ENCODE data around the gene ARPP21. TPM values are rescaled to one million over a fixed set of nuclear protein-coding genes. Genes with fewer than 3 reads are reported as not detected.

ARPP21 gene
- total RNA-seq, 1 donor, result not detected

DNA sequence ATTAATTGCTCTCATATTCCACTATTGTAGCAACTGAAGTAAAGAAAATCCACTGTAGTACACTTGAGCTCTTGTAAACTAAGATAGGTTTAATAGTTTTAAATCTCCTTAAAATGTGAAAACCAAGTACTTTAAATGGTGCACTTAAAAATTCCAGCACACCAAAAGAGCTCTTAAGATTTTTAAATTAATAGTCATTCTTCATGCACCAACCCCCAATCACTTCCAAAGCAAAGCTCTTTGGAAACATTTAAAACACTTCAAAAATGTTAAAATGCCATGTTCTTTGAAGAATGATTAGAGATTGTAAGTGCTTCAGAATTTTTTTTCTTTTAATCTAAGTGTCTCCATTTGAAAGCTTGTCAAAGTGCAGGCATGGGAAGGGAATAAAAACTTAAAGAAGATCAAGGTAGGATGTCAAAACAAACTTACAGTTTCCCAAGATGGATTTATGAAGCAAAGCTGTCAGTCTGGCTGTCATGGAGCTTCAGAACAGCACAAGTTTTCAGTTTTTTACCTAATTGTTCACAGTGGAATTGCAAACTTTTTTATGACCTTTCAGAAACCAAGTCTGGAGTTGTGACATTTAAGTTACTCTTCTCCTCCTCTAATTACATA lies 84.3 kb downstream of the ARPP21 start:
- Histone ChIP-seq H3K4me3 (ENCODE audit: low read length) (no peak overlapping the region), H3K27me3 (ENCODE audit: insufficient read depth, low read length) (no peaks in the 10 kb centered on the region), H3K4me1 (ENCODE audit: insufficient read depth, low read length) (no peaks in the 10 kb centered on the region), H3K9me3 (ENCODE audit: low read depth, low read length) (no peaks in the 10 kb centered on the region)

DNA sequence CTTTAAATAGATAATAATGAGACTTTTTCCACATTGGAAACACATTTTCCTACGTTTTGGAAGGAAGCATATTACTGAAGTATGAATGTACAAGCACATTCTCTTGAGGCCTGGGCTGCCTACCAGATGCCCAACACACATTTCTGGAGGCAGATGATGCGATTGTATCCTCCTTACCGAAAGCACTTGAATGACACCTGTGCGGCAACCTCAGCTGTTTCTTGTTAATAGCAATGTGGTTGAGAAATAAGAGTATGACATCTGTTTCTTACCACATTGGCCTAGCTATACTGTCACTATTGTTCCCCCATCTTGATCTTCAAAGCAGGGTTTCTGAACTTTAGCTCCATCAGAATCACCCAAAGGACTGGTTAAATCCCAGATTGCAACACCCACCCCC lies 84.8 kb downstream of the ARPP21 start:
- H3K9me3 ChIP-seq (ENCODE audit: low read depth, low read length), result no peaks in the 10 kb centered on the region
- no peak overlapping the region for H3K4me3 ChIP-seq (ENCODE audit: low read length)
- H3K4me1 ChIP-seq (ENCODE audit: insufficient read depth, low read length), result no peaks in the 10 kb centered on the region
- no peaks in the 10 kb centered on the region for H3K27me3 ChIP-seq (ENCODE audit: insufficient read depth, low read length)

DNA sequence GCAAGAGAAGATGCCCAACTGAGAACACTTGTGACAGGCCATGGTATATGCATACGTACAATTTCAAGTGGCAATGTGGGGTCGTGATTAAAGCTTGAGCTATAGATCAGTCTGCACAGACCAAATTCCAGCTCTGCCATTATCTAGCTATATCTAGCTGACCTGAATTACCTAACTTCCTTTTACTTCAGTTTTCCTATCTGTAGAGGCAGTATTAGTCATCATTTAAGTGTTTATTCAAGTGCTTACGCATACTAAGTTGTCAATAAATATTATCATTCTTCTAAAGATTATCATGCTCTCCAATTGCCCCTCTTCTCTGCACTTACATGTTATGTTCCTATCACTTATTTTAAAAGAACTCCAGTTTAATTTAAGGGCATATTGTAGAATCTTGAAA lies 87.9 kb downstream of the ARPP21 start:
- Histone ChIP-seq H3K4me1 (ENCODE audit: insufficient read depth, low read length) (no peaks in the 10 kb centered on the region), H3K9me3 (ENCODE audit: low read depth, low read length) (no peaks in the 10 kb centered on the region), H3K27me3 (ENCODE audit: insufficient read depth, low read length) (no peaks in the 10 kb centered on the region), H3K4me3 (ENCODE audit: low read length) (no peak overlapping the region)

DNA sequence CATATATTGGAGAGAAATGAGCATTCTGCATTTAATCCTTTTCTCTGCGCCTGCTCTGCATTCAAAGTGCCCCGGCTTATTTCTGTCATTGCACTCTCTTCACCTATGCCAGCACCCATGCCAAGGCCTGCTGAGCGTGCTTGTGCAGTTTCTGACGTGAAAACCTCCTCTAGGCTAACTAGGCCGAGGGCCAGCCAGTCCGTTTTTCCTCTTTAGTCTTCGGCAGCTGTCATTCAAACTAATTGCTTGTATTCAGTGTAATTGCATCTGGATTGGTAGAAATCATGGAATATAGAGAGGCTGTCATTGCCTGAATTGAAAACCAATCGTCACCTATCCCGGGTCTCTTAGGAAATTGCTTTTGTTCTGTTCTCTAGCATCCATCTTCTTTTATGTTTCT lies 94.0 kb downstream of the ARPP21 start:
- H3K27me3 ChIP-seq (ENCODE audit: insufficient read depth, low read length), result no peaks in the 10 kb centered on the region
- H3K4me3 ChIP-seq (ENCODE audit: low read length), result no peak overlapping the region
- H3K4me1 ChIP-seq (ENCODE audit: insufficient read depth, low read length), result no peaks in the 10 kb centered on the region
- H3K9me3 ChIP-seq (ENCODE audit: low read depth, low read length), result no peaks in the 10 kb centered on the region

DNA sequence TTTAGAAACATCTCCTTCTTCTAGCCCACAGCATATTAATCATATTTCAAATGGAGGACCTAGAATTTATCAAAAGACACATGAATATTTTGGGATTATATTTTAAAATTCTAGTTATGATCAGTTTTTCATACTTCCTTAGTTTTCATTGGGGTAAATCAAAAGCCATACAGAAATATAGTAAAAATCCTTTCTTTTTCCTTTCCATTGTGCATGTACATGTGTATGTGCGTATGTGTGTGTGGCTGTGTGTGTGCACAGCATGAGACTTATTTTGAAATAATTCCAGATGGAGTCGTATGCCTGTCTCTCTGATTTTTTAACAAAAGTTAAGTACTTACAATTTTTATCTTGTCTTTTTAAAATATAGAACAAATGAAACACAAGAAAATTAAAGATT lies 94.5 kb downstream of the ARPP21 start:
- Histone ChIP-seq H3K4me3 (ENCODE audit: low read length) (no peak overlapping the region), H3K4me1 (ENCODE audit: insufficient read depth, low read length) (no peaks in the 10 kb centered on the region), H3K27me3 (ENCODE audit: insufficient read depth, low read length) (no peaks in the 10 kb centered on the region), H3K9me3 (ENCODE audit: low read depth, low read length) (no peaks in the 10 kb centered on the region)

DNA sequence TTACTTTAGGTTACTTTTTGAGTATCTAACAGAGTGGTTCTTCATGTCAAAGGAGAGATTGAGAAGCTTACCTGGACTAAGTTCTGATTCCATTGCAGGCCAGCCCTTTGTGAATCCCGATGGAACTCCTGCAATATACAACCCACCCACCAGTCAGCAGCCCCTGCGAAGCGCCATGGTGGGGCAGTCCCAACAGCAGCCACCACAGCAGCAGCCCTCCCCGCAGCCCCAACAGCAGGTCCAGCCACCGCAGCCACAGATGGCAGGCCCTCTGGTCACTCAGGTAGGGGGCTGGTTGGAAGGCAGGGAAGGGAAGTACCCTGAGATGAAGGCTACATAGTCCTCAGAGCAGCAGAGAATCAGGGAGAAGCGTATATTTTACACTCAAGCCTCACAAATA lies 97.8 kb downstream of the ARPP21 start:
- Histone ChIP-seq H3K9me3 (ENCODE audit: low read depth, low read length) (no peaks in the 10 kb centered on the region), H3K4me3 (ENCODE audit: low read length) (no peak overlapping the region), H3K27me3 (ENCODE audit: insufficient read depth, low read length) (no peaks in the 10 kb centered on the region), H3K4me1 (ENCODE audit: insufficient read depth, low read length) (no peaks in the 10 kb centered on the region)

DNA sequence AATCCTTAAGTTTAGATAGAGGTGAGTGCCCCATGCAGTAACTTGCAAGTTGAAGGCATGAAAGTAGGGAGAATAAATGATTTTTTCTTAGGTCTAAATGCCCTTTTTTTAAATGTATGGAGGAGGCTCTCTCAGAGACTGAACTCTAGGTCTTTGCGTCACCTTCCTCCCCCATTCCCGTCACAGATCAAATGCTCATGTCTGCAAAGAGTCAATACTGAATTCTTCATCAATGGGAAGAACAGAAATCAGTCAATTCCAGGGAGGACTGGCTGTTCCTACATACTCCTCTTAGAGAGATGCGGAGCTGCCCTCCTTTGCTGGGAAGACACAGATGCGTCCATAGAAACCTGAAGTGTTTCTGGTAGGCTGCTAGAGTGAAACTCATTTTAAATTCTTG lies 98.2 kb downstream of the ARPP21 start:
- Histone ChIP-seq H3K9me3 (ENCODE audit: low read depth, low read length) (no peaks in the 10 kb centered on the region), H3K4me3 (ENCODE audit: low read length) (no peak overlapping the region), H3K4me1 (ENCODE audit: insufficient read depth, low read length) (no peaks in the 10 kb centered on the region), H3K27me3 (ENCODE audit: insufficient read depth, low read length) (no peaks in the 10 kb centered on the region)

DNA sequence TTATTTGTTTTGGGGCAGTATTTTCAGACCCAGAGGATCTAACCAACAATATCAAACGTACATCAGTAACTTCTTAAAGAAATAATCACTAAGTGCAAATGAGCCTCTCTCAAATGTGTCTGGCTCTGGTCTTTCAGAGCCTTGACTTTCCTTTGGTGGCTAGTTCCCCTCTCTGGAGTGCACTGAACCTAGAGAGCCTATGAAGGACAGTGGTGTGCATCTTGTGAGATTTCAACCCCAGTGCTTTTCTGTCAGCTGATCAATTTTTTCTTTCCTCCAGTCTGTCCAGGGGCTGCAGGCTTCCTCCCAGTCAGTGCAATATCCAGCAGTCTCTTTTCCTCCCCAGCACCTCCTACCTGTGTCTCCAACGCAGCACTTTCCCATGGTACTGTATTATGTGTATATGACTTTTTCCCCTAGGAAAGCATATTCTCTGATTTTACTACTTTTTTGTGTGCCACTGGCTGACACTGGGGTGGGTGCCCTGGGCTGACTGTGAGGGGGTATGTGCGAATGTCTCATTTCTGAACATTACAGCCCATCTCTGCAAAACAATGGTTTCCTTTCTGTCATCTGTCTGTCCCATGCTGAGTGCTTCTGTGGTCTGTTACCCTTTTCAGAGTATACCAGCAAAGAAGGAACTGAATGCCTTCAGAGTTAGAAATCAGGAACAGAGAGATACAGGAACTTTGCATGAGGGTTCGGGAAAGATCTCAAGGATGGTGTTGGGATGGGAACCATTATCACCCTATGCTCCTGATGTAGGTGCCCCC lies 98.8 kb downstream of the ARPP21 start:
- H3K4me3 ChIP-seq (ENCODE audit: low read length), result no peak overlapping the region
- no peaks in the 10 kb centered on the region for H3K4me1 ChIP-seq (ENCODE audit: insufficient read depth, low read length)
- no peaks in the 10 kb centered on the region for H3K27me3 ChIP-seq (ENCODE audit: insufficient read depth, low read length)
- no peaks in the 10 kb centered on the region for H3K9me3 ChIP-seq (ENCODE audit: low read depth, low read length)

DNA sequence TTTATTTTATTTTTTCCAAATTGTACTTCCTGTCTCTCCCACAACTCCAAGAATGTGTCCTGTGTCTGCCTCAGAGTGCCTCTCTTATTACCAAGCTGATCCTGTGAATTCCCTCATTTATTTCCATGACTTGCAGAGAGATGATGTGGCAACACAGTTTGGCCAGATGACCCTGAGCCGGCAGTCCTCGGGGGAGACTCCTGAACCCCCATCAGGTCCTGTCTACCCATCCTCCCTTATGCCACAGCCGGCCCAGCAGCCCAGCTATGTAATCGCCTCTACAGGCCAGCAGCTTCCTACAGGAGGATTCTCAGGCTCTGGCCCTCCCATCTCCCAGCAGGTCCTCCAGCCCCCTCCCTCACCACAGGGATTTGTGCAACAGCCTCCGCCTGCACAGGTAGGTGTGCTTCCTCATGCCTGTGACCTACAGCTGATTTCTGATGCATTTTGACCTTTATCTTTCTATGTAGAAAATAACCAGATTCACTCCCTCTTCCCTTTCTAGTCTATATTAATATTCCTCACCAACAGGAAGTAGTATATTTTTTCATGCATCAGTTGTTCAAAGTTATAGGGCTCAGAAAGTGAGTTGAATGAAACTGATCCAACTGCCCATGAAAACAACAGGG lies 100.0 kb downstream of the ARPP21 start:
- H3K4me3 ChIP-seq (ENCODE audit: low read length), result no peak overlapping the region
- H3K9me3 ChIP-seq (ENCODE audit: low read depth, low read length), result no peaks in the 10 kb centered on the region
- no peaks in the 10 kb centered on the region for H3K27me3 ChIP-seq (ENCODE audit: insufficient read depth, low read length)
- no peaks in the 10 kb centered on the region for H3K4me1 ChIP-seq (ENCODE audit: insufficient read depth, low read length)

DNA sequence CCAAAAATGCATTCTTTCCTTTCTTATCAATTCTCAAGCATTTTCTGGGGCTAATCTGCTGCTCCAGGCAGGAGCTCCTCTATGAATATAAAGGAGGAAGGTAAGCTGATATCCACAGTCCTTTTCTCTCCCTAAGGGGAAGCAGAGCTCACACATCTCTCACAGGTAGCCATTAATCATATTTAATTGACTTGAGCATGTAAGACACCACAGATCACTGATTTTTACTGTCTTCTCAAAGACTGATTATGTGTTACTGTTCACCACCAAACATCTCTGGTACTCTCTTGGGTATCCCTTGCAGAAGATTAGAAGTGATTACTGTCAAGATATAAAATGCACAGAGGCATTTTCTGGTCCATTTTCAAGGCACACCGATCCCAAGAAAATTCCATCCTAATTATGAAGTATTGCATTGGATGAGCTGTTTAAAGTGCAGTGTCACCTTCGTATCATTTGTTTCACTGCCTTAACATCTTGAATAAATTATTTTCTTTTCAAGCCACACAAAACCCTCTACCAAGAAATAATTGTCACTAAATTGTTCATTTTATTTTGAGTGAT lies 100.7 kb downstream of the ARPP21 start:
- Histone ChIP-seq H3K4me3 (ENCODE audit: low read length) (no peak overlapping the region), H3K27me3 (ENCODE audit: insufficient read depth, low read length) (no peaks in the 10 kb centered on the region), H3K9me3 (ENCODE audit: low read depth, low read length) (no peaks in the 10 kb centered on the region), H3K4me1 (ENCODE audit: insufficient read depth, low read length) (no peaks in the 10 kb centered on the region)

DNA sequence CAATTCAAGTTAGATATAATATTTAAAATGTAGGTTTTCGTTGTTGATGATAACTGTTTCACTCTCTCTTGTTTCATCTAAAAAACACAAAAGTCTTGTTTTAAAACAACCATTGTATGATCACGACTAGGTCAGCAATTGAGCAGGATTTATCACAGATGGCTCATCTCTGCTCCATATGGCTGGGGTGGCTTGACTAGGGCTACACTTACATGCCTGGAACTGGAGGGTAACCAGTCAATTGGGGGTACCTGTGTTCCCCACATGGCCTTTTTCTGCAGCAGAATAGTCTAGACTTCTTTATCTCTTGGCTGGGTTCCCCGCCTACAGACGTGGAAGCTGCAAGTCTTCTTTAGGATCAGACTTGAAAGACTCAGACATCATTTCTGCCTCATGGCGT lies 103.9 kb downstream of the ARPP21 start:
- Histone ChIP-seq H3K4me1 (ENCODE audit: insufficient read depth, low read length) (no peaks in the 10 kb centered on the region), H3K27me3 (ENCODE audit: insufficient read depth, low read length) (no peaks in the 10 kb centered on the region), H3K4me3 (ENCODE audit: low read length) (no peak overlapping the region), H3K9me3 (ENCODE audit: low read depth, low read length) (no peaks in the 10 kb centered on the region)

DNA sequence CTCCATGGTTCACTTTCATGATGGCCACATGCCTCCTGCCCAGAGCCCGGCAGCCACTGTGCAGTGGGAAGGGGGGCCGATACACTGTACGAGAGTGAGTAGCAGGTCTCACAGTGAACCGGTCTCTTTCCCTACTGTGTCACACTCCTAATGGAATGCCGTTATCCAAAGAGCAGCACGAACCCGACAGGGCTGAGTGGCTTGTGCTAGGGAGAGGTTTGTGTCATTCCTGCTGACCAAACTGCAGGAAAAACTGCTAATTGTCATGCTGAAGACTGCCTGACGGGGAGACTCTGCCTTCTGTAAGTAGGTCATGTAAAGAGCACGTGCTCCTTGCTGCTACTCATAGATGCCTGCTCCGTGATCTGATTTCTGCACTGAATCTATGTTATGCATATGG lies 105.1 kb downstream of the ARPP21 start:
- H3K4me3 ChIP-seq (ENCODE audit: low read length), result no peak overlapping the region
- H3K4me1 ChIP-seq (ENCODE audit: insufficient read depth, low read length), result no peaks in the 10 kb centered on the region
- H3K9me3 ChIP-seq (ENCODE audit: low read depth, low read length), result no peaks in the 10 kb centered on the region
- H3K27me3 ChIP-seq (ENCODE audit: insufficient read depth, low read length), result no peaks in the 10 kb centered on the region

DNA sequence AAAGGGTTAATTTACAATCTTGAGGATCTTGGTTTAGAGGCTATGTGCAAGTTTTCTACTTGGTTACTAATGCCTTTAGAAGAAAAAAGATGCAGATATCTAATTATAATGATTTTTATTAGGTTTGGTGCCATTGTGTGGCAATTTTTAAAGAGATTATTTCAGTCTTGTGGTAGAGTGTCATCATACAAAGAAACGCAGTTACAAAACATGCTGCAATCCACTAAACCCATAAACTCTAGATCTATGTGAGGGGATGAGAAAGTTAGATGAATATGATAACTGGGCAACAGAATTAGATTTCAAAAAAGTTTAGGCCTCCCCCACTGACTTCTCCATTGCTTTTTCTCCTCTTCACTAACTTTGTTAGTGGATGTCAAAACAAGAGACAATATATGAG lies 106.0 kb downstream of the ARPP21 start:
- Histone ChIP-seq H3K27me3 (ENCODE audit: insufficient read depth, low read length) (no peaks in the 10 kb centered on the region), H3K9me3 (ENCODE audit: low read depth, low read length) (no peaks in the 10 kb centered on the region), H3K4me1 (ENCODE audit: insufficient read depth, low read length) (no peaks in the 10 kb centered on the region), H3K4me3 (ENCODE audit: low read length) (no peak overlapping the region)

DNA sequence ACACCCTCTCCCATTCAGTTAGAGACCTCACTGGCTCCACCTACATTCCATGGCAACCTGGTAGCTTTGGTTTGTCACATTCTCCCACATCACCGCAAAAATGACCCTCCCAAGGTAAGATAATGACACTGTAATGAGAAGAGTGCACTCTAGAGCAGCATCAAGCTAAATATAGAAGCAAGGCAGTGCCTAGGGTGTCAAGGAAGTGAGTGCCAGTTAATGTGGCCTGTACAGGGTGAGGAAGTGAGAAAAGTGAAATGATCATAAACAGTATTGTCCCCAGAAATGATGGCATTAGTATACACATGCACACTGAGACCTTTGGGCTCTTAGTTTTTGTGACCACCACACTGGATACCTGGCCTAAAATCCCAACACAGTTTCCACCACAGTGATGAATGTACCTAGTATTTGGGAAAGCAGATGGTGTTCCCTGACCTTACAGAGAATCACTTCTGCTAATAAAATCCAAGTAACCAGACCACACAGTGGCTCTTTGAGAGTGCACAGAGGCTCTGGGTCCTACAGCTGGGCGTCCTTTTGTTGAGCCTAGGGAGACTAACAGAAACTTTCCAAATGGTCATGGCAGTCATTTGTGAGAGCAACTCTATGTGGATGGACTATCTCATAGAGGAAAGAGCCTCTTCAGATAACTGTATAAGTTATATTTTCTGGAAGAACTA lies 106.6 kb downstream of the ARPP21 start:
- no peak overlapping the region for H3K4me3 ChIP-seq (ENCODE audit: low read length)
- H3K27me3 ChIP-seq (ENCODE audit: insufficient read depth, low read length), result no peaks in the 10 kb centered on the region
- no peaks in the 10 kb centered on the region for H3K9me3 ChIP-seq (ENCODE audit: low read depth, low read length)
- no peaks in the 10 kb centered on the region for H3K4me1 ChIP-seq (ENCODE audit: insufficient read depth, low read length)

DNA sequence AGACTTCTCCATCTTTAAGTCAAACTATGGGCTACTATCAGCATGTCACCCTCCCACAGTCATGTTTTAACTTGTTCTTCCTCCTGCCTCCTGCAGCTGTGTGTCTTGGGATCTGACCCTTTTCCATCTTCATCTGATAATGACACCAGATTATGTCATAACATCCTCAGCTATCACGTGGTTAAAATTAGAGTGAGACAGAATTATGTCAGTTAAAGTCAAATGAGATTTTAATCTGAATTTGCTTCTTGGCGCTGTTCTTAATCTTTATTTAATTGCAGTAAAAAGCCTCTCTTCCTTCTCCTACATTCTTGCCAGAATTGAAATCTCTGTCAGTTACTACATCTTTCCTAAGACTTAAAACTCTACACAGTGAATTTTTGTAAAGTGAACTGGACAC lies 107.2 kb downstream of the ARPP21 start:
- Histone ChIP-seq H3K27me3 (ENCODE audit: insufficient read depth, low read length) (no peaks in the 10 kb centered on the region), H3K9me3 (ENCODE audit: low read depth, low read length) (no peaks in the 10 kb centered on the region), H3K4me3 (ENCODE audit: low read length) (no peak overlapping the region), H3K4me1 (ENCODE audit: insufficient read depth, low read length) (no peaks in the 10 kb centered on the region)

All from mononuclear cell (primary cell).